IPS-NIHi11 (cell line): ENCODE measurements around the gene CRACDL.
"Not testable (repeated sequence)": the region's sequence is repeated elsewhere in the genome, so short reads cannot be mapped to it uniquely, and the experiment has no call there.

ENCODE experiments used
- DNase-seq: peaks from one replicate; pipeline ENCODE4 v3.0.0; 2012; ENCODE audit warnings: mixed read lengths, low spot score

The CRACDL gene

GRCh38 chr2:98776136-98776535 is 159.9 kb downstream of the CRACDL start:
- DNase-seq = no peak

- DNase-seq = peak; percentile 32
Measured at GRCh38 chr2:98775146-98775986, 160.7 kb downstream of the CRACDL start.

GRCh38 chr2:98773907-98774306 is 162.1 kb downstream of the CRACDL start:
- DNase-seq = no peak

- DNase-seq = no peak
Measured at GRCh38 chr2:98773169-98773568, 162.9 kb downstream of the CRACDL start.

- no peak for DNase-seq
Measured at GRCh38 chr2:98772536-98772935, 163.5 kb downstream of the CRACDL start.

- DNase-seq = no peak
Measured at GRCh38 chr2:98771721-98772524, 164.1 kb downstream of the CRACDL start.

GRCh38 chr2:98771264-98771663 is 164.8 kb downstream of the CRACDL start:
- no peak for DNase-seq

- DNase-seq = no peak
Measured at GRCh38 chr2:98769784-98770183, 166.2 kb downstream of the CRACDL start.

- DNase-seq = no peak
Measured at GRCh38 chr2:98769114-98769476, 166.9 kb downstream of the CRACDL start.

- DNase-seq = no peak
Measured at GRCh38 chr2:98768384-98769113, 167.5 kb downstream of the CRACDL start.

- DNase-seq = no peak
Measured at GRCh38 chr2:98764499-98764898, 171.5 kb downstream of the CRACDL start.

- DNase-seq = no peak
Measured at GRCh38 chr2:98763209-98763951, 172.6 kb downstream of the CRACDL start.

- DNase-seq = no peak
Measured at GRCh38 chr2:98761909-98762308, 174.1 kb downstream of the CRACDL start.

- no peak for DNase-seq
Measured at GRCh38 chr2:98761267-98761781, 174.7 kb downstream of the CRACDL start.

GRCh38 chr2:98759827-98760625 is 176.0 kb downstream of the CRACDL start:
- no peak for DNase-seq

- DNase-seq = no peak
Measured at GRCh38 chr2:98759338-98759737, 176.7 kb downstream of the CRACDL start.

GRCh38 chr2:98757904-98758421 is 178.1 kb downstream of the CRACDL start:
- no peak for DNase-seq

- no peak for DNase-seq
Measured at GRCh38 chr2:98753801-98754200, 182.2 kb downstream of the CRACDL start.

GRCh38 chr2:98752711-98753110 is 183.3 kb downstream of the CRACDL start:
- not testable (repeated sequence) for DNase-seq

GRCh38 chr2:98751748-98752147 is 184.3 kb downstream of the CRACDL start:
- no peak for DNase-seq
